GM19372 (cell line): Measurements from ENCODE around the gene ZC3H18.

Source experiments
- ATAC-seq: cut with Tn5 transposase; IDR thresholded peaks from one replicate; pipeline ENCODE4 v1.9.1; 2021; ENCODE audit warnings: mild to moderate bottlenecking, low read depth, moderate library complexity; ENCODE audit not compliant: unreplicated experiment

ZC3H18 gene

GRCh38 chr16:88650749-88651275, 80.6 kb downstream of the ZC3H18 start, which contains the start of gene CYBA:
CYBA (minus strand) TSS chr16:88651053; CDS start chr16:88651013, 40 bp downstream.
- peak; percentile 77 for ATAC-seq

- peak; percentile 70 for ATAC-seq
Observed at GRCh38 chr16:88651276-88651988, 81.2 kb downstream of the ZC3H18 start.

GRCh38 chr16:88651989-88652761, 82.0 kb downstream of the ZC3H18 start:
- ATAC-seq, result no peak

GRCh38 chr16:88652762-88653063, 82.5 kb downstream of the ZC3H18 start:
- no peak for ATAC-seq

- no peak for ATAC-seq
Observed at GRCh38 chr16:88653101-88653500, 82.9 kb downstream of the ZC3H18 start.

GRCh38 chr16:88653596-88654362, 83.6 kb downstream of the ZC3H18 start:
- no peak for ATAC-seq

- no peak for ATAC-seq
Observed at GRCh38 chr16:88654363-88655052, 84.3 kb downstream of the ZC3H18 start.

- ATAC-seq, result no peak
Observed at GRCh38 chr16:88655053-88655732, 85.0 kb downstream of the ZC3H18 start.

GRCh38 chr16:88655733-88656281, 85.6 kb downstream of the ZC3H18 start:
- ATAC-seq, result no peak

- no peak for ATAC-seq
Observed at GRCh38 chr16:88656291-88656980, 86.2 kb downstream of the ZC3H18 start.

GRCh38 chr16:88657371-88657770, 87.2 kb downstream of the ZC3H18 start:
- no peak for ATAC-seq

- no peak for ATAC-seq
Observed at GRCh38 chr16:88658714-88659113, 88.5 kb downstream of the ZC3H18 start.

GRCh38 chr16:88659160-88659559, 89.0 kb downstream of the ZC3H18 start:
- ATAC-seq, result no peak

GRCh38 chr16:88661468-88661867, 91.3 kb downstream of the ZC3H18 start:
- ATAC-seq, result no peak

GRCh38 chr16:88662222-88662842, 92.1 kb downstream of the ZC3H18 start:
- no peak for ATAC-seq

- peak; percentile 95 for ATAC-seq
Observed at GRCh38 chr16:88662843-88663606, 92.8 kb downstream of the ZC3H18 start, which contains the start of gene MVD. MVD (minus strand) TSS chr16:88663091; CDS start chr16:88663080, 11 bp downstream.

- no peak for ATAC-seq
Observed at GRCh38 chr16:88665148-88665547, 94.9 kb downstream of the ZC3H18 start.

- ATAC-seq, result no peak
Observed at GRCh38 chr16:88665570-88665969, 95.4 kb downstream of the ZC3H18 start.
